GM18870 (cell line): ENCODE results near the gene DCP1B.

ENCODE experiments used
- ATAC-seq: cut with Tn5 transposase; IDR thresholded peaks from one replicate; pipeline ENCODE4 v1.9.1; 2021; ENCODE audit warnings: moderate library complexity; ENCODE audit not compliant: unreplicated experiment

Gene DCP1B

DNA sequence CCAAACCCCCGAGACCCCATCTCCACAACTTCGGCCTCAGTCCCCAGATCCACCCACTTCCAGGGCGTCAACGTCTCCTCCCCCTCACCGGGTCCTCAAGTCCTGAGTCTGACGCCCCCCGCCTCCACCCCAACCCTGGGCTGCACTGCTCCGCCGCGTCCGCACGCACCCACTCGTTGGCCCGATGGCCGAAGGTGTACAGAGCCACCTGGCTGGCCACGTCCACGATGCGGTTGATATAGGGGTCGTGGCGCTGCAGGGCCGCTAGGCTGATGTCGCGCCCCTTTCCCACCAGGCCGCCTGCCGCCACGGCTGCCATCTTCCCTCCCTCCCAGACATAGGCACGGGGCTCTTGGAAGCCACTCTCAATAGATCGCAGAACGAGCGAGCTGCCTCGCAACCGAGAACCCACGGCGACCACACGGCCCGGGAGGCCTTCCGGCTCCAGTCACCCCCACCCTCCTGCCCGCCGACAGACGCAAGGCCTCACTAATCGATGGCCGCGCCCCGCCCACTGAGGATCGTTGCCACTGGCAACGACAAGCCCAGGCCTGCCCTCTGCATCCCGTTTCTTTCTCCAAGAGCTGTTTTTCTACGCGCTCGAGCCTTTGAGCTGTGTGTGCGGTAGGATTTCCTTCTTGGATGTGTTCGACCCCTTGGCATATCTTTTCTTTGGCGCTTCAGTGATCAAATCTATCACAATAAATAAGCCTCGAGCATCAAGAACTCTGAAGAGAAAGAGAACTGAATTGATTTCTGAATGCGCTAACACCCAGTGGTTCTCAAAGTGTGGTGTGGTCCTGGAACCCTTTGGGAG, at the start of gene DCP1B:
Gene DCP1B (minus strand): TSS at position 345 of the 817 bp plus-strand sequence. CDS start 26 bp downstream, at position 319.
- ATAC-seq: peak; percentile 94

DNA sequence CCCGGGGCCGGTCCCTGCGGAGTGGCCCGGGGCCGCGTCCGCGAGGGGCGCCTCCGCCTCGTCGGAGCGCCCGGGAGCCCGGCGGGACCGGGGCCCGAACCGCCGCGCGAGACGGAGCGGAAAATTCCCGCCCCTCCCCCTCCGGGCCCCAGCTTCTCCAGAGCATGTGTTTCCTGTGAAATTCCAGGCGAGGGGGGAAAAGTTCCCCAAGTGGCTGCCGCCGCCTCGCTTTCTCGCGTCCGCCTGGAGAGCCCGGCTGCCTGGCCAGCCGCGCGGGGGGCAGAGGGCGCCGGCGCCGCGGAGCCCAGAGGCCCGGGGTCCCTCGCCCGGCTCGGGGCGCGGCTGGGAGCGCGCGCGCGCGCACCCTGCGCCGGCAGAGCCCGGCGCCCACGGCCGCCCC, 49.4 kb upstream of the DCP1B start:
- no peak for ATAC-seq

DNA sequence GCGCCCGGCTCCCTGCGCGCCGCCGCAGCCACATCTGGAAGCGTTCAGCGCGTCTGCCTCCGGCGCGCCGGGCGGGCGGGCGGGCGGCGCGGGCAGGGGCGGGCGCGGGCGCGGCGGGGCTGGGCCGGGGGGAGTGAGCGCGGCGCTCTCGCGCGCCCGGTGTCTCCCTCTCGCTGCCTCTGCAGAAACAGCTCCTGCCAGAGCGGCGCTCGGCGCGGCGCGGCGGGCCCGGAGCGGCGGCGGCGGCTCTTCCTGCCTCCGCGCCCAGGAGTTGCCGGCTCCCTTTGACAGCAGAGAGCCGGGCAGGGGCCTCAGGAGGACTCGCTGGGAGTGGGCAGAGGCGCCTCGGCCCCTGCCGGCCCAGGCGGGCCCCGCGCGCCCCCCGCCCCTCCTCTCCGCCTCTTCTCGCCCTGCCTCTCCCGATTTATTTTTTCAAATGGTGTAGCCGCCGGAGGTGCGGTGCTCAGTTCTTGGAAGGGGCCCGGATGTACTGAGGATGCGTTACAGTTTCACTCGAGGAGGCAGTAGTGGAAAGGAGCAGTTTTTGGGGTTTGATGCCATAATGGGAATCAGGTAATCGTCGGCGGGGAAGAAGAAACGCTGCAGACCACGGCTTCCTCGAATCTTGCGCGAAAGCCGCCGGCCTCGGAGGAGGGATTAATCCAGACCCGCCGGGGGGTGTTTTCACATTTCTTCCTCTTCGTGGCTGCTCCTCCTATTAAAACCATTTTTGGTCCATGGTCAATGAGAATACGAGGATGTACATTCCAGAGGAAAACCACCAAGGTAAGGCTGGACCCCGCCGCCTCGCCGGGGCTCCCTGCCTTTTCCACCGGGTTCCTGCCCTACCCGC, 48.8 kb upstream of the DCP1B start, which contains the start of gene CACNA1C:
Gene CACNA1C (plus strand): TSS at position 162 of the 853 bp plus-strand sequence. CDS start 576 bp downstream, at position 738.
- ATAC-seq: no peak

DNA sequence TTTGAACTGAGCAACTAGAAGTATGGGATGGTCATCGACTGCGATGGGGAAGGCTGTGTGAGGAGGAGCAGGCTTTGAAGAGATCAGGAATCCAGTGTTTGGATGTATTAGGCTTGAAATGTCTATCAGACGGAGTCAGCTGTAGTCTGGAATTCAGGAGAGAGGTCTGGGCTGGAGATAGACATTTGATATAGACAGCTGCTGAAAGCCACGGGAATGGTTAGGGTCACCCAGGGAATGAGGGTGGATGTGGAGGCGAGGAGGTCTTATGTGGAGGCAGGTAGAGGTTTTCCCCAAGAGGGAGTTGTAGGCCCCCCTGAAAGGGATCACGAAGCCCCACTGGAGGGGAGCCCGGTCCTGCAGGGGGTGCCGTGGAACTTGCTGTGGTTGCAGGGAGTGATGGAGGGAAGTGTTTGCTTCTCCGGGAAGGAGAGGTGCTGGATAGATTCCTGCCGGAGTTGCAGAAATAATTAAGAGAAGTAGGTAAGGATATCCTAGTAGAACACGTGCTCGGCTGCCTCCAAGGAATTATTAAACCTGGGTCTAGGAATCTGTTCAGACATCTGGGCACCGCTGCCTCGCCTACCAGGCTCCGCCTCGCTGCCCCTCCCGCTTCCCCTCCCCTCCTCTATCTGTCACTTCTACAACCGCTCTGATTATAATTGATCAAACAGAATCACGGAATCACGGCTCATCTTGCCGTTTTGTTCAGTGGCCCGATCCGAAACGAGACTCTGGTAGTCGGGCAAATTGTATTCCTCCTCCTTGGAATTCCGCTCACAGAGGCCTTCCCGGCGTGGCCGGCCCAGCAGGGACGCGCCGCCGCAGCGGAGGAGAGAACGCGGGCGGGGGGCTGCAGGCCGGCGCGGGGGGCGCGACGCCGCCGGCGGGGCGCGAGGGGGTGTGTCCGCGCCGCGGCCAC, 47.7 kb upstream of the DCP1B start:
- ATAC-seq: no peak

DNA sequence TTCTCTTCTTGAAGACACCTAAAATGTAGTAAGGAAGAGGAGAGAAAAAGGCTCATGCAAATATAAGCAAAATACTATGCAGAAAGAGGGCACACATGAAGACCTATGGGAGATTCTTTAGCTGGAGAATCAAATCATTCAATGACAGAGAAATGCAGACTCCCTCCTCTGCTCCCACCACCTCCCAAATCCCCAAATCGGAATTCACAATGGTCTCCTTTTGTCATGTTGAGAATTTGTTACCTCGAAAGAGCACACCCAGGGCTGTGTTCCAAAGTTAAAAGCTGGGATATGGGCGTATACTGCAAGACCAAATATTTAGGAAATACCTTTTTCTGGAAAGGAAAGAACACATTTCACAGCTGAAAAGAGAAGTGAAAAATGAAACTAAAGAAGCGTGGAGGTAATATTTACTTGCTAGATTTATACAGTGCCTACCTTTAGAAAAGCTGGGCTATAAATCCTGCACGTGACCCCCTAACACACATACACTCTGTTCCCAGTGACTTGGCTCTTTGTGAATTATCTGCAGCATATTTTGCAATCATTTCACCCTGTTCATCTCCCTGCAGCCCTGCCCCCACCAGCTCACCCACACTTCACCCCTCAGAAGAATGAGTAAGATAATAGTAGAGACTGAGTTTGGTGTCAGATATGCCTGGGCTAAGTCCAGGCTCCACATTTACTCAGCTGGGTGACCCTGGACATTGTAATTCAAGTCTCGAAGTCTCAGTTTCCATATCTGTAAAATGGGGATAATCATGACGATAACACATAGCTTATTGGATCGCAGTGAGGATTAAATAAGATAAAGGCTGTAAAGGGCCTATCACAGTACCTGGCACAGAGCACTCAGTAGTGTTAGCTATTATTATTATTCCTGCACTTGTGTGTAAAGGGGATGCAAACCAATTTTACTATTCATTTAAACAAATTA, 45.6 kb upstream of the DCP1B start:
- no peak for ATAC-seq

DNA sequence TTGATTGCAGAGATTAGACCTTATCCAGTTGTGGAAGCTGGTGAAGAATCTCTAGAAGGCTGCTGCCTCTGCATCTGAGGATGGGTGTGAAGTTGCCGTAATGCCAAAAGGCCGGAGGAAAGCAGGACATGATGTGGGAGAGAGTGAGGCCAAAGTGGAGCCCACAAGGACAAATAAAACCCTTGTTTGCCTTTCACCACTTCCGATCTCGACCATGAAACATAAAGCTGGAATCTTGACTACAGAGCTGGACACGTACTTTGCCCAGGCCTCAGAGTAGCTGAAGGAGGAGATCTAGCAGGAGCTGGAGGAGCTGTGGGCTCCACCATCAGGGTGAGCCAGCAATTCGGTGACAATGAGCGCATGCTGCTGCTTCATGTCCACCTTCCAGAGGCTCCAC, 43.5 kb upstream of the DCP1B start:
- ATAC-seq: no peak

DNA sequence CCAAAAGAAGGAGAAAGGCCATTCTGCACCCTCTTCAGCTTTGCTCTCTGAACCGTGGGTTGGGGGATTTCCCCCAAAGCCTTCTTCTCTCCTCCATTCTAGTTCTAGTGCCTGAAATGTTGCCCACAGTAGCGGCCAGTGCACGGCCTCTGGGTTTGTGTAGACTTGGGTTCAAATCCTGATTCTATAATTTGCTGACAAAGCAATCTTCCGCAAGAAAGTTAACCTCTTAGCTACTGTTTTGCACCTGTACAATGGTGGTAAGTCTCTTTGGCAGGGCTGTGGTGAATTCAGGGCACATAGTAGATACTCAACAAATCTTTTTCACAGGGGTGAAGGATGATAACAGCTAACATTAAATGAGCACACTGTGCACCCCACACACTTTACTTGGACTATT, 42.7 kb upstream of the DCP1B start:
- ATAC-seq: no peak

DNA sequence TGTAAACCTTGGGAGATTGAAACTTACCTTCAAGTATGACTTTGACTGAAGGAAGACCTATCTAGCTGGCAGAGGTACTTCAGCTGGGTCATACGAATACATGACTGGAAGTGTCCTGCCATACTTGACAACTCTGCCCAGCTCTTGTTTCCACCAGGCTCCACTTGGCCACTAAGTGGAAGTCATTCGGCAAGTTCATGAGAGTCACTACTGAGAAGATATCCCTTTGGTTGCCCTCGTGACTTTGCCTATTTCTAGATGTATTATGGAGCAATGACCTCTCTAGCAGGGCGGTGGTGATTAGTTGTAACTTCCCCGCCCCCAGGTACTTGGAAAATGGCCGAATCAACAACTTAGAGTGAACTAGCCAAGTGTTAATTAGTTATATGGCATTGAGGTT, 39.9 kb upstream of the DCP1B start:
- no peak for ATAC-seq

DNA sequence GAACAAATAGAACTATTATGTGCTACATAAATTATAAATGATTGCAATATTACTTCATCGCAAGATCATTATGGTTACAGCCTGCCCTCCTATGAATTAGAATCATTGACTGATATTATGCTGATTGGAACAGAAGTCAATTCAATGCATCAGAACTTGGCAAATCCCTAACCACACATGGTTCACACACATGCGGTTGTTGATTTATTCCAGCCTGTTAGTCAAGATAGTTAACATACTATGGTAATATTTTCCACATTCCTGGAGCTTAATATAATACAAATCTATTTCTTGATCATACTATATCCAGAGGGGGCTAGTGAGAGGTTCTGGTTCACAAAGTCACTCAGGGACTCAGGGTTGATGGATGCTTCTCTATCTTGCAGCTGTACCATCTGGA, 38.8 kb upstream of the DCP1B start:
- ATAC-seq: no peak

DNA sequence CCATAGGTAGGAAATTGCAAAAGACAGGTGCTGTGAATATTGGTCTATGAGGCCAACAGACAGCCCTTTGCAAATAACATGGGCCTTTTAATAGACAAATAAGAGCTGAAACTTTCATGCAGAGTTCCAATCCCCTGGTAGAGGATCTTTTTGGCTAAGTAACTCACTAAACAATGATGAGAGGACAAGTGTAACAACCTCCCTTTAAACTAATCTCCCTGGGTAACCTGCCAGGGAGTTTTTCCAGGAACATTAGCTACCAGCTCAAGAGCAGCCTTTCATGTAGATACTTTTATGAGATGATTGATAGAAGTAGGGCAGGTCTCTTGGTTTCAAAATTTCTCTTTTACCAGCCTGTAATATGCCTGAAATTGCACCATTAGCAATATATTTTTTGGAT, 34.8 kb upstream of the DCP1B start:
- no peak for ATAC-seq

DNA sequence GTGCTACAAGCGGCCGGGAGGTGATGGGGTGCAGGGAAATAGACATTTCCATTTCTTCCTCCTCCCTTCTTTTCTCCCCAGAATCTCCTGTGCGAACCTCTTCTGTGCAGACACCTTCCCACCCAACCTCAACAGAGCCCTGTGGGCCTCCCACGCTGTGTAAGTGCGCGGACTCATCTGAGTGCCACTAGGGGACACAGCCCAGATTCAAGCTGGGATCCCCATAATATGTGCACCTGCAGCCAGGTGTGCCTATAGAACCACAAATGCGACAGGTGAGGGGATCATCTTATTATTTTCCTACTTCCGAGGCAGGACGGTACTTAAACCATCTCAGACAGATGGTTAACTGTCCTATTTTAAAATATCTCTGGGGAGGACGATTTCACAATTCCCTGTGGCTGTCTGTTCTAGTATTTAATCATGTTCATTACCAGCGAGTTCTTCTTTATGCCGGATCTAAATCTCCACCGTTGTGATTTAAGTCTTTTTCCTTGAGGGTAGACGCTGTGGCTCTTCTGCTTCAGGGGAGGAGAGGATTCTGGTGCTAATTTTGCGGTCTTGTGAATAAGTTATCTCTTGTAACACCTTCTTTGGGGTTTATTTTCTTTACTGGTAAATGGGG, 31.3 kb upstream of the DCP1B start:
- no peak for ATAC-seq

DNA sequence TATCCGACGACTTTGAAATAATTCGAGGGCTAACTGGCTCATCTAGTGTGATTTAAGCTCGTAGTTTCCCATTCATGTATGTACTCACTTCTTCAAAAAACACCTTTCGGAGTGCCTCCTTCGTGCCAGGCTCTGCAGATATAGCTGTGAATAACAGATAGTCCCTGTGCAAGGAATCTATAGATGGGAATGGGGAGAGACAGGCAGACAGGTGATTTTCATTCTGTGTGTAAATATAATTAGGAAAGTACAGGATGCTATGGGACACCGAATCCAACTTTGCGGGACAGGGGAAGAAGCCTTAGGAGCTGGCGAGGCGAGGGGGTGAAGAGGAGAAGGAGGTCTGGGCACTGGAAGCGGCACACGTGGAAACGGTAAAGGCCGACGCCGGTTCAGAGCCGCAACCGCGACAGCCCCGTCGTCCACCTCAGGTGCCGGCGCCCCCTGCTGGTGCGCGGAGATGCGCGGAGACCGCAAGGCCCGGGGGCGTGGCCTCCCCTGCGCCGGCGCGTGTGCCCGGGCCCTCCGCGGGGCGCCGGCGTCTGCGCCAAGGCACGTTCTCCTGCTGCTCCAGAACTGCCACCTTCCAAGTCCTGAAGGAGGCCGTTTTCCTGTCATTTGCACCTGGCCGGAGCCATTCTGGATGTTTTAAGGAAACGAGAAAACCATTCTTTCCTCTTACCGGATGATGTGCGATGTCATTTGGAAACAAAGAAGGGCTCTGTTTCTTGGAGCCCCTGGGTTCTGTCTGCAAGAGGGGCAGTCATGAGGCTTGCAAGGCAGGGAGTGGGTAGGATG, 30.6 kb upstream of the DCP1B start:
- no peak for ATAC-seq

DNA sequence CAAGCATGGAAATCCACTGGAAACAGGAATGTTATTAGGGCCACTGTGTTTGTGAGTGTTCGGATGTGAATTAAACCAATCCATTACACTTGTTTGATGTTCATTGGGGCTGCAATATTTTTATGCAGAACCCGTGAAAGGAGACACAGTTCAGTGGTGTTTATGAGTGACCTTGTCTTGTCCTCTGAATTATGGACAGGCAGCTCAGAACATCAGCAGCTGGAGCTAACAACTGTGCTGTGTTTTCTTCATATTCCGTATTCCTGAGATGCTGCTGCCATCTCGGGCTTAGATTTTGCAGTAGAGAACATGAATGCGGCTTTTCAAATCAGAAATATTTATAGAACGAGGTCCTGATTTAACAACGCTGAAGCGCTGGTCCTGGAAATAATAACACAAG, 28.2 kb upstream of the DCP1B start:
- no peak for ATAC-seq

DNA sequence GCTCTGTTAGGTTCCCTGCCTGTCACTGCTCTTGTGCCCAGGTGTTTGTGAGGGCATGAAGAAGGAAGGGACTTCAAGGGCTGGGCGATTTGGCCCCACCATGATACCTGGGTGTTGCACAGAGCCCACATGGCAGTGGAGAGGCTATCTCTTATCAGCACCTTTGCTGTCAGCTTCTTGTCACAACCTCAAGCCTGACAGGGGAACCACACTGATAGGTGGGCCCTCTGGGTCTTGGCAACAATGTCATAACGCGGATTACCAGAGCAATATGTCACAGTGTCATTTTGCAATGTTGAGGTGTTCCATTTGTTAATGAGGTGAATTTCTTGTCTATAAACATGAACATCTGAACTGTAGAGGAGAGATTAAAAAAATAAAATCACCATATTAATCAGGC, 25.6 kb upstream of the DCP1B start:
- ATAC-seq: no peak

DNA sequence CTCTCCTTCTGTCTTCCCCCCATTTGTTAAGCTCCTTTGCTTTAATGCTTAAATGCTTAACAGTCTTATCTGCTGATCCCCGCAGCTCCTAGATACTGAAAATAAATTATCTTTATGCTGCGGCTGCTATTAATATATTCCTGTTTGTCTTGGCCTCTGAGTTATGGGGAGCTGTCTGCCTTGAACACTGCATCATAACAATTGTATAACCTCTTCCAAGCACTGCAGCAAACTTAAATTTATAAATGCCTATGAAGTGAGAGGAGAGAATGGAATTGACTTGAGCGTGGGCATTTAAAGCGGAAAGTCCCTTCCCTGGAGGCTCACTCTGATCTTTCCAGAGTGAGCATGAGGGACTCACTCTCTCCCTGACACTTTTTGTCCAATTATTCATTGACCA, 23.1 kb upstream of the DCP1B start:
- ATAC-seq: no peak

DNA sequence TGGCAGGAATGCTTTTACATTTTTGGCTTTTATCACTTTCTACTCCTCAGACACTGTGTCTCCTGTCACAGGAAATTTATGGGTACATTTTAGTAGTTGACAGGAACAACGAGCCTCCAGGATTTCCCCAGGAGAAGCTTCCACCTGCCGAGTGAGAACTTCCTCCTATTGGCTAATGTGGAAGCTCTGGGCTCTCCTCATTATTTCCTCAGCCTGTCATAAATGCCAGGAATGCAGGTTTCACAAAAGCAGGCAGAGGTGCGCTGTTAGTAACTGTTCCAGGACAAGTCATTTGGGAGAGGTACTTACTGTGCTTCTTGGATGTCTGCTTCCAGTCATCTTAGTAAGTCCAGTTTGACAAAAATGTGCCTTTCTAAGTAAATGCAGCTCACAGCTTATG, 19.1 kb upstream of the DCP1B start:
- ATAC-seq: no peak

DNA sequence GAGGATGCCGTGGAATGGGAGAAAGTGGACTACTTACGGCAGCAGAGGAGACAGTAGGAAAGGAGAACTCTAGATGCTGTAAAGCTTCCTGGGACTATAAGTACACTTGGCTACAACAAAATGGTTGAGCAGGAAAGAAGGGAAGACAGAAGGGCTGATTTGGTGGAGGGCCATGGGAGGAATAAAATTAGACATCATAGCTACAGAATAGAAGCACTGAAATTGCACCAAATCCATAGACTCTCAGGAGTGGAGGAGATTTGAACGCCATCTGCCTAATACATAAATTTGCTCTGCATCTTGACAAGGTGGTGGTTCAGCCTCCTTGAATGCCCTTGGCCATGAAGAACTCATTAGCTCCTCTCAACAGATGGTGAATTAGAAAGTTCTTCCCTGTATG, 16.3 kb upstream of the DCP1B start:
- no peak for ATAC-seq

DNA sequence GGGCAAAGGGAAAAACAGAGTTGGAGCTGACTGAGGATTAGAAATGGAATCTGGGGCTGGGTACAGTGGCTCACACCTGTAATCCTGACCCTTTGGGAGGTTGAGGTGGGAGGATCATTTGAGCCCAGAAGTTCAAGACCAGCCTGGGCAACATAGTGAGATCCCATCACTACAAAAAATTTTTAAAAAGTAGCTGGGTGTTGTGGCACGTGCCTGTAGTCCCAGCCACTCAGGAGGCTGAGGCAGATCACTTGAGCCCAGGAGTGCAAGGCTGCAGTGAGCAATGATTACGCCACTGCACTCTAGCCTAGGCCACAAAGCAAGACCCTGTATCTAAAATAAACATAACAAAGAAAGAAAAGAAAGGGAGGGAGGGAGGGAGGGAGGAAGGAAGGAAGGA, 14.9 kb upstream of the DCP1B start:
- no peak for ATAC-seq

DNA sequence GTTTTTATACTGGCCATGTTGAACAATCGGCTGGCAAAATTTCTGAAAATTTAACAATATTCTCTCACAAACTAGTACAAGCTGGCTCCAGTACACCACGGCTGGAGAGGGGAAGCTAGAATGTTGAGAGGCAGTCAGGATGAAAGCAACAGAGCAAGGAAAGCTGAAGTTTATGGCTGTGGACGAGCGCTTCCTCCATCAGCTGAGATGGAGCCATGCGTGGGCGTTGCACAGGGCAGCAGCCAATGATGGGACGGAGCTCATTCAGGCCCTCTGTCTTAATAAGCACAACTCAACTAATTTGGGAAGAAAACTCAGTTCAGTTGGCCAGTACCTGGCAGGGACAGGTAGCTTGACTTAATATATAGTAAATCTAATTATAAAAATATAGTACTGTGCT, 14.1 kb upstream of the DCP1B start:
- no peak for ATAC-seq
